Measurements from ENCODE around the gene MGAT5B. TPM values are rescaled to one million over a fixed set of nuclear protein-coding genes. Genes with fewer than 3 reads are reported as not detected.

Gene MGAT5B
- total RNA-seq, 6 experiments from 2014 or later: 0.16 TPM; not detected in 5

GRCh38 chr17:76903631-76904030, 35.4 kb downstream of the MGAT5B start:
- DNase-seq: no peak
- no peak for TF ChIP-seq CTCF (IDR thresholded peaks at IDR 0.05)
- TF ChIP-seq POLR2A (IDR thresholded peaks at IDR 0.05): no peak
- no peaks in the 10 kb centered on the region for H3K27me3 ChIP-seq
- 33% methylated on average over 1 of the region's 9 CpGs for WGBS (ENCODE audit: insufficient coverage, low coverage, low lambda C conversion rate, missing lambda C conversion rate)
- H3K27ac ChIP-seq: no peak overlapping the region
- no peak for ATAC-seq
- H3K36me3 ChIP-seq: no peaks in the 10 kb centered on the region
- intact Hi-C loops (cut with DNase I): no loop called here
- H3K9me3 ChIP-seq: no peaks in the 10 kb centered on the region
- no peaks in the 10 kb centered on the region for H3K4me1 ChIP-seq
- no peak overlapping the region for H3K4me3 ChIP-seq

- DNase-seq: no peak
- no CpG with 5 or more reads among the region's 13 CpGs for WGBS (ENCODE audit: insufficient coverage, low coverage, low lambda C conversion rate, missing lambda C conversion rate)
- no peaks in the 10 kb centered on the region for H3K36me3 ChIP-seq
- H3K27ac ChIP-seq: no peak overlapping the region
- no peak overlapping the region for H3K4me3 ChIP-seq
- H3K27me3 ChIP-seq: no peaks in the 10 kb centered on the region
- no peak for ATAC-seq
- no peaks in the 10 kb centered on the region for H3K4me1 ChIP-seq
- no peaks in the 10 kb centered on the region for H3K9me3 ChIP-seq
- TF ChIP-seq CTCF (IDR thresholded peaks at IDR 0.05): no peak
- no peak for TF ChIP-seq POLR2A (IDR thresholded peaks at IDR 0.05)
- intact Hi-C loops (cut with DNase I): no loop called here
Observed at GRCh38 chr17:76904116-76904515, 35.9 kb downstream of the MGAT5B start.

GRCh38 chr17:76905036-76905435, 36.8 kb downstream of the MGAT5B start:
- DNase-seq (no peak), ATAC-seq (no peak)
- Histone ChIP-seq H3K27me3 (no peaks in the 10 kb centered on the region), H3K9me3 (no peaks in the 10 kb centered on the region), H3K4me1 (no peaks in the 10 kb centered on the region), H3K27ac (no peak overlapping the region), H3K36me3 (no peaks in the 10 kb centered on the region), H3K4me3 (no peak overlapping the region)
- WGBS (ENCODE audit: insufficient coverage, low coverage, low lambda C conversion rate, missing lambda C conversion rate): 60% methylated on average over 2 of the region's 8 CpGs
- TF ChIP-seq POLR2A (IDR thresholded peaks at IDR 0.05) (no peak), CTCF (IDR thresholded peaks at IDR 0.05) (no peak)
- intact Hi-C loops (cut with DNase I): no loop called here

GRCh38 chr17:76905836-76906235, 37.6 kb downstream of the MGAT5B start:
- Histone ChIP-seq H3K4me1 (no peaks in the 10 kb centered on the region), H3K9me3 (no peaks in the 10 kb centered on the region), H3K36me3 (no peaks in the 10 kb centered on the region), H3K4me3 (no peak overlapping the region), H3K27me3 (no peaks in the 10 kb centered on the region), H3K27ac (no peak overlapping the region)
- no peak for ATAC-seq
- TF ChIP-seq POLR2A (IDR thresholded peaks at IDR 0.05) (no peak), CTCF (IDR thresholded peaks at IDR 0.05) (no peak)
- 21% methylated on average over 7 of the region's 17 CpGs for WGBS (ENCODE audit: insufficient coverage, low coverage, low lambda C conversion rate, missing lambda C conversion rate)
- no peak for DNase-seq
- intact Hi-C loops (cut with DNase I): no loop called here

- no peak for ATAC-seq
- WGBS (ENCODE audit: insufficient coverage, low coverage, low lambda C conversion rate, missing lambda C conversion rate): 29% methylated on average over 4 of the region's 6 CpGs
- no peak overlapping the region for H3K27ac ChIP-seq
- no peaks in the 10 kb centered on the region for H3K4me1 ChIP-seq
- intact Hi-C loops (cut with DNase I): no loop called here
- DNase-seq: no peak
- H3K4me3 ChIP-seq: no peak overlapping the region
- H3K36me3 ChIP-seq: no peaks in the 10 kb centered on the region
- no peaks in the 10 kb centered on the region for H3K9me3 ChIP-seq
- no peaks in the 10 kb centered on the region for H3K27me3 ChIP-seq
- TF ChIP-seq CTCF (IDR thresholded peaks at IDR 0.05) (no peak), POLR2A (IDR thresholded peaks at IDR 0.05) (no peak)
Observed at GRCh38 chr17:76906463-76906862, 38.3 kb downstream of the MGAT5B start.
